ENCODE results near the gene MAP3K5. TPM values are rescaled to one million over a fixed set of nuclear protein-coding genes. Genes with fewer than 3 reads are reported as not detected.

The MAP3K5 gene
- total RNA-seq, 1 experiment from 2014 or later: 8.1 TPM

DNA sequence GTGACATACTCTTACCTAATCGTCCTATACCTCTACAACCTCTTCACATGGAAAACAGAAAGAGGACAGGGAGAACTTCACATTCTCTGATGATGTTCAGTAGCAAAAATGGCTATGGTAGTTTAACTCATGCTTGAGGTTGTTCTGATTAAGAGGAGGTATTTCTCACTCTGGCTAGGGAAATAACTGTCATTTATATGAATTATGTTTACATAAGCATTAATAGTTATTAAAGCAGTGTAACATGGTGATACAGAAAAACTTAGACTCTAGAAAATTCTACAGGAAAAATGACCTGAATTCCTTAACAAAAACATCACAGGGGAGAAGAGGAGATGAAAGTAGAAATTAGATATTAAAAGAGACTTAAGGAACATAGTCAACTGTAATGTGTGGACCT is 57.3 kb downstream of the MAP3K5 start:
- no peak for DNase-seq (ENCODE audit: low read depth, low spot score)
- Histone ChIP-seq H3K4me1 (ENCODE audit: control insufficient read depth, insufficient read depth, low read length) (no peaks in the 10 kb centered on the region), H3K27me3 (ENCODE audit: control insufficient read depth, insufficient read depth, low read length) (no peaks in the 10 kb centered on the region), H3K36me3 (ENCODE audit: control insufficient read depth, insufficient read depth, low read length) (no peaks in the 10 kb centered on the region), H3K4me3 (ENCODE audit: low read depth in 2 of 2, low read length in 2 of 2) (no peak overlapping the region), H3K9me3 (ENCODE audit: control insufficient read depth, insufficient read depth, low read depth, low read length) (no peaks in the 10 kb centered on the region), H3K27ac (ENCODE audit: low read length) (no peak overlapping the region)
- POLR2A ChIA-PET: no interaction called here
- no peak for ATAC-seq
- in situ Hi-C loops (cut with HindIII; ENCODE audit: low pct_unique_long_range_greater_than_20kb, low sequenced_read_pairs) (no loop called here), intact Hi-C loops (cut with micrococcal nuclease; ENCODE audit: unreplicated experiment) (no loop called here)
- no peak for TF ChIP-seq REST (IDR thresholded peaks at IDR 0.05; ENCODE audit: insufficient read depth in 1 of 2, low read depth in 2 of 2, low read length in 1 of 2)
- no peak for TF ChIP-seq POLR2AphosphoS5 (IDR thresholded peaks at IDR 0.05; ENCODE audit: low read depth, low read length)
- TF ChIP-seq TCF7L2 (IDR thresholded peaks at IDR 0.05; ENCODE audit: low read depth, low read length): no peak
- TF ChIP-seq, protein P1, sequence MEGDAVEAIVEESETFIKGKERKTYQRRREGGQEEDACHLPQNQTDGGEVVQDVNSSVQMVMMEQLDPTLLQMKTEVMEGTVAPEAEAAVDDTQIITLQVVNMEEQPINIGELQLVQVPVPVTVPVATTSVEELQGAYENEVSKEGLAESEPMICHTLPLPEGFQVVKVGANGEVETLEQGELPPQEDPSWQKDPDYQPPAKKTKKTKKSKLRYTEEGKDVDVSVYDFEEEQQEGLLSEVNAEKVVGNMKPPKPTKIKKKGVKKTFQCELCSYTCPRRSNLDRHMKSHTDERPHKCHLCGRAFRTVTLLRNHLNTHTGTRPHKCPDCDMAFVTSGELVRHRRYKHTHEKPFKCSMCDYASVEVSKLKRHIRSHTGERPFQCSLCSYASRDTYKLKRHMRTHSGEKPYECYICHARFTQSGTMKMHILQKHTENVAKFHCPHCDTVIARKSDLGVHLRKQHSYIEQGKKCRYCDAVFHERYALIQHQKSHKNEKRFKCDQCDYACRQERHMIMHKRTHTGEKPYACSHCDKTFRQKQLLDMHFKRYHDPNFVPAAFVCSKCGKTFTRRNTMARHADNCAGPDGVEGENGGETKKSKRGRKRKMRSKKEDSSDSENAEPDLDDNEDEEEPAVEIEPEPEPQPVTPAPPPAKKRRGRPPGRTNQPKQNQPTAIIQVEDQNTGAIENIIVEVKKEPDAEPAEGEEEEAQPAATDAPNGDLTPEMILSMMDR (IDR thresholded peaks at IDR 0.05): no peak
- CTCF ChIA-PET: no interaction called here
- BruUV-seq (replicated peaks): no TSS peak

DNA sequence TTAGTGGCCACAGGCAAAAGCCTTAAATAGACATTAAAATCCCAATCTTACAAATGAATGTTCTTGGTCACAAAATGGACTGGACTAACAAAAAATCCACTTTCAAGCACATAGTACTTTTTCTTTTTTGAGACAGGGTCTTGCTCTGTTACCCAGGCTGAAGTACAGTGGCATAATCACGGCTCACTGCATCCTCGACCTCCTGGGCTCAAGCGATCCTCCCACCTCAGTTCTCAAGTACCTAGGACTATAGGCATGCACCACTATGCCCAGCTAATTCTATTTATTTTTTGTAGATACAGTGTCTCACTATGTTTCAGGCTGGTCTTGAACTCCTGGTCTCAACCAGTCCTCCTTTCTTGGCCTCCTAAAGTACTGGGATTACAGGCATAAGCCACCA is 59.4 kb downstream of the MAP3K5 start:
- Histone ChIP-seq H3K27ac (ENCODE audit: low read length) (no peak overlapping the region), H3K4me3 (ENCODE audit: low read depth in 2 of 2, low read length in 2 of 2) (no peak overlapping the region), H3K4me1 (ENCODE audit: control insufficient read depth, insufficient read depth, low read length) (no peaks in the 10 kb centered on the region), H3K27me3 (ENCODE audit: control insufficient read depth, insufficient read depth, low read length) (no peaks in the 10 kb centered on the region), H3K9me3 (ENCODE audit: control insufficient read depth, insufficient read depth, low read depth, low read length) (no peaks in the 10 kb centered on the region), H3K36me3 (ENCODE audit: control insufficient read depth, insufficient read depth, low read length) (no peaks in the 10 kb centered on the region)
- no TSS peak for BruUV-seq (replicated peaks)
- CTCF ChIA-PET: no interaction called here
- ATAC-seq: no peak
- TF ChIP-seq REST (IDR thresholded peaks at IDR 0.05; ENCODE audit: insufficient read depth in 1 of 2, low read depth in 2 of 2, low read length in 1 of 2): no peak
- no peak for TF ChIP-seq SIN3A (IDR thresholded peaks at IDR 0.05; ENCODE audit: borderline replicate concordance, insufficient read depth, low read depth, low read length)
- TF ChIP-seq POLR2AphosphoS5 (IDR thresholded peaks at IDR 0.05; ENCODE audit: low read depth, low read length): no peak
- TF ChIP-seq, protein P1 (IDR thresholded peaks at IDR 0.05): no peak
- no peak for TF ChIP-seq TCF7L2 (IDR thresholded peaks at IDR 0.05; ENCODE audit: low read depth, low read length)
- POLR2A ChIA-PET: no interaction called here
- intact Hi-C loops (cut with micrococcal nuclease; ENCODE audit: unreplicated experiment): no loop called here
- DNase-seq (ENCODE audit: low read depth, low spot score): no peak
- in situ Hi-C loops (cut with HindIII; ENCODE audit: low pct_unique_long_range_greater_than_20kb, low sequenced_read_pairs): no loop called here

All from Panc1 (cell line).